Suprapubic skin (tissue), 3 donors: ENCODE measurements around the gene RBM34.

Experiments
- POLR2AphosphoS5 ChIP-seq, 3 donors: sonication (generic); formaldehyde crosslinking; IDR thresholded peaks; one replicate each; pipeline ENCODE4 v1.6.1; 2017; ENCODE audit warnings: antibody characterized with exemption in 3 of 3
- TF ChIP-seq, protein P1 (sequence below), 2 donors: fragments of 200-600 bp in 1 of 2; fragments of 450-650 bp in 1 of 2; sonication (generic) in 1 of 2; IDR thresholded peaks; one replicate each; pipeline ENCODE4 v1.5.1; 2016 to 2019; ENCODE audit warnings: antibody characterized with exemption in 2 of 2, mild to moderate bottlenecking in 1 of 2, moderate library complexity in 1 of 2

DNA sequence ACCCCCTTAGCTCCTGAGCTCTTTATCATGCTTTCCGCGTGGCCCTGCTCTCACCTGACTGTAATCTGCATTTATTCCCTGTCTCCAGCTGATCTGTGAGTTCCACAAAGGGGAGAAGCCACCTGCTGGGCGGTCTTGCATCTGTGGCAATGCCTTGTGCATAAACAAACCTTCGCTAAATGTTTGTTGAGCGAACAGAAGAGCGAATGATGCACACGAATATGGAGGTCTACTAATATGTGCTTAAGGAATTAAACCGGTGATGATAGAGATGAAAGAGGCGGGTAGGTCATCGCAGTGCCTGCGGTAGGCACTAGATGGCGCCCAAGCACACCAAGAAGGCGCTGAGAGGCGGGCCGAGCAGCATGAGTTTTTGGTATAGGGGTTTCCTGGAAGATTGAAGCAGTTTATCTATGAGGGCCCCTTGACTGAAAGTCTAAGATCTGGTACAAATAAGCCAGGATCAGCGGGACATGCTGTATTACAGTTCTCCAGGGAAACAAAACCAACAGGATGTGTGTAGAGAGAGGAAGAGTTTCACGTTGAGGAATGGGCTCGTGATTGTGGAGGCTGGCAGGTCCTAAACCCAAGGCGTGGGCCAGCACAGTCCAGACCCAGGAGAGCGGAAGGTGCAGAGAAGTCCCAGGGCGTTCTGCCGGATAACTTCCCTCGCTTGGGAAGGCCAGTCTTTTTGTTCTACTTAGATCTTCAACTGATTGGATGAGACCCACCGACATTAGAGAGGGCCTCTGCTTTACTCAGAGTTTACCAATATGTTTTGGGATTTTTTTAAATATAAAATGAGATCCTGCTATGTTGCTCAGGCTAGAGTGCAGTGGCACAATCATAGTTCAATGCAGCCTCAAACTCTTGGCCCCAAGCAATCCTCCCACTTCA, 67.1 kb downstream of the RBM34 start:
- no peak for TF ChIP-seq POLR2AphosphoS5 (IDR thresholded peaks at IDR 0.05)
- TF ChIP-seq, protein P1, sequence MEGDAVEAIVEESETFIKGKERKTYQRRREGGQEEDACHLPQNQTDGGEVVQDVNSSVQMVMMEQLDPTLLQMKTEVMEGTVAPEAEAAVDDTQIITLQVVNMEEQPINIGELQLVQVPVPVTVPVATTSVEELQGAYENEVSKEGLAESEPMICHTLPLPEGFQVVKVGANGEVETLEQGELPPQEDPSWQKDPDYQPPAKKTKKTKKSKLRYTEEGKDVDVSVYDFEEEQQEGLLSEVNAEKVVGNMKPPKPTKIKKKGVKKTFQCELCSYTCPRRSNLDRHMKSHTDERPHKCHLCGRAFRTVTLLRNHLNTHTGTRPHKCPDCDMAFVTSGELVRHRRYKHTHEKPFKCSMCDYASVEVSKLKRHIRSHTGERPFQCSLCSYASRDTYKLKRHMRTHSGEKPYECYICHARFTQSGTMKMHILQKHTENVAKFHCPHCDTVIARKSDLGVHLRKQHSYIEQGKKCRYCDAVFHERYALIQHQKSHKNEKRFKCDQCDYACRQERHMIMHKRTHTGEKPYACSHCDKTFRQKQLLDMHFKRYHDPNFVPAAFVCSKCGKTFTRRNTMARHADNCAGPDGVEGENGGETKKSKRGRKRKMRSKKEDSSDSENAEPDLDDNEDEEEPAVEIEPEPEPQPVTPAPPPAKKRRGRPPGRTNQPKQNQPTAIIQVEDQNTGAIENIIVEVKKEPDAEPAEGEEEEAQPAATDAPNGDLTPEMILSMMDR (IDR thresholded peaks at IDR 0.05): peak; percentile 77 to 92
